CD14-positive monocyte (primary cell): ENCODE results near the gene FCHO1. TPM values are rescaled to one million over a fixed set of nuclear protein-coding genes. Genes with fewer than 3 reads are reported as not detected.
"Not testable (repeated sequence)": the region's sequence is repeated elsewhere in the genome, so short reads cannot be mapped to it uniquely, and the experiment has no call there.

Experiments used
- DNase-seq, 3 donors: peaks; one replicate each; pipeline ENCODE4 v3.0.0-alpha.2; 2011 to 2022
- H2AFZ ChIP-seq: 2 replicates; pipeline ENCODE4 v1.6.0; 2012; ENCODE audit warnings: mild to moderate bottlenecking, low read depth, low read length, inconsistent platforms; ENCODE audit not compliant: insufficient read depth, poor library complexity, severe bottlenecking
- H3K27ac ChIP-seq, 2 donors: 1 replicate in 1 of 2; 2 replicates in 1 of 2; pipeline ENCODE4 v1.5.1; 2012 to 2013; ENCODE audit warnings: low read length in 2 of 2, control low read depth in 1 of 2, inconsistent platforms in 1 of 2, low read depth in 1 of 2, mild to moderate bottlenecking in 1 of 2
- H3K27me3 ChIP-seq, 2 donors: one replicate each; pipeline versions ENCODE4 v1.6.0 to v1.6.1; 2011 to 2013; ENCODE audit warnings: low read length in 2 of 2; ENCODE audit not compliant: control insufficient read depth in 2 of 2, insufficient read depth in 2 of 2
- H3K36me3 ChIP-seq, 2 donors: replicated peaks in 1 of 2; 1 replicate in 1 of 2; 2 replicates in 1 of 2; pipeline versions ENCODE4 v1.5.1 to v1.6.1; 2012 to 2013; ENCODE audit warnings: low read length in 2 of 2, control low read depth in 1 of 2, inconsistent platforms in 1 of 2, mild to moderate bottlenecking in 1 of 2; ENCODE audit not compliant: insufficient read depth in 2 of 2, control insufficient read depth in 1 of 2
- H3K4me1 ChIP-seq, 2 donors: 1 replicate in 1 of 2; 2 replicates in 1 of 2; pipeline versions ENCODE4 v1.5.1 to v1.6.1; 2012 to 2013; ENCODE audit warnings: low read length in 2 of 2, control low read depth in 1 of 2, inconsistent platforms in 1 of 2, mild to moderate bottlenecking in 1 of 2, moderate library complexity in 1 of 2; ENCODE audit not compliant: insufficient read depth in 2 of 2, control insufficient read depth in 1 of 2
- H3K4me2 ChIP-seq: replicated peaks from 2 replicates; pipeline ENCODE3; 2012; ENCODE audit warnings: low read length, moderate library complexity, mild to moderate bottlenecking; ENCODE audit not compliant: poor library complexity, severe bottlenecking; ENCODE audit errors: extremely low read depth
- H3K4me3 ChIP-seq, 3 experiments: fragments of 200-600 bp in 1 of 3; sonication (generic) in 1 of 3; replicated peaks in 1 of 3; 1 replicate in 2 of 3; 2 replicates in 1 of 3; pipeline ENCODE4 v1.5.1; 2011 to 2013; ENCODE audit warnings: low read length in 3 of 3, mild to moderate bottlenecking in 3 of 3, control low read depth in 2 of 3, low read depth in 2 of 3, inconsistent platforms in 1 of 3, moderate library complexity in 1 of 3
- H3K79me2 ChIP-seq: 2 replicates; pipeline ENCODE4 v1.6.0; 2012; ENCODE audit warnings: mild to moderate bottlenecking, control low read depth, inconsistent platforms, low read length, moderate library complexity; ENCODE audit not compliant: insufficient read depth
- H3K9ac ChIP-seq: 2 replicates; pipeline ENCODE4 v1.6.0; 2017; ENCODE audit warnings: low read length, mild to moderate bottlenecking; ENCODE audit not compliant: insufficient read depth, poor library complexity, severe bottlenecking
- H3K9me3 ChIP-seq, 2 donors: replicated peaks in 1 of 2; 1 replicate in 1 of 2; 2 replicates in 1 of 2; pipeline versions ENCODE4 v1.5.1 to v1.6.1; 2012 to 2013; ENCODE audit warnings: low read length in 2 of 2, control low read depth in 1 of 2; ENCODE audit not compliant: control insufficient read depth in 1 of 2, insufficient read depth in 1 of 2
- H4K20me1 ChIP-seq: 2 replicates; pipeline ENCODE4 v1.6.0; 2012; ENCODE audit warnings: mild to moderate bottlenecking, low read length, control low read depth, moderate library complexity; ENCODE audit not compliant: insufficient read depth
- H3K27ac Mint-ChIP-seq, 7 donors: one replicate each; pipeline ENCODE4 v1.8.0; 2020; ENCODE audit warnings: mild to moderate bottlenecking in 7 of 7, mixed read lengths in 7 of 7, moderate library complexity in 6 of 7, inconsistent platforms in 2 of 7
- H3K27me3 Mint-ChIP-seq, 3 donors: one replicate each; pipeline ENCODE4 v1.8.0; 2021 to 2022; ENCODE audit warnings: low read depth in 3 of 3, mild to moderate bottlenecking in 3 of 3, mixed read lengths in 3 of 3, moderate library complexity in 3 of 3, inconsistent platforms in 1 of 3
- H3K36me3 Mint-ChIP-seq, 2 donors: one replicate each; pipeline ENCODE4 v1.8.0; 2020; ENCODE audit warnings: mixed read lengths in 2 of 2, inconsistent platforms in 1 of 2, mild to moderate bottlenecking in 1 of 2
- H3K4me1 Mint-ChIP-seq: one replicate; pipeline ENCODE4 v1.8.0; 2020; ENCODE audit warnings: mild to moderate bottlenecking, mixed read lengths
- H3K4me3 Mint-ChIP-seq, 2 donors: one replicate each; pipeline ENCODE4 v1.8.0; 2020; ENCODE audit warnings: mild to moderate bottlenecking in 2 of 2, mixed read lengths in 2 of 2, moderate library complexity in 1 of 2
- H3K9me3 Mint-ChIP-seq, 7 donors: one replicate each; pipeline ENCODE4 v1.8.0; 2020 to 2022; ENCODE audit warnings: mixed read lengths in 7 of 7, mild to moderate bottlenecking in 6 of 7, moderate library complexity in 6 of 7, inconsistent platforms in 2 of 7
- CTCF ChIP-seq: fragments of 200-600 bp; IDR thresholded peaks from one replicate; pipeline ENCODE4 v1.8.0; 2022; ENCODE audit warnings: antibody characterized with exemption, mild to moderate bottlenecking
- WGBS: methylation state at CpG from one replicate; pipeline ENCODE4 v1.1.5; 2013; ENCODE audit warnings: missing lambda C conversion rate; ENCODE audit not compliant: insufficient coverage; 5-methylcytosine and 5-hydroxymethylcytosine counted together
- intact Hi-C, 2 donors: fragments of 100-400 bp; cut with micrococcal nuclease; formaldehyde crosslinking; loops; one replicate each; pipeline versions ENCODE4 v1.15.0 to v1.15.1; 2023
- polyA plus RNA-seq, 3 donors: library from polyadenylated mRNA; depleted of rRNA in 1 of 3; unstranded in 2 of 3; stranded (reverse) in 1 of 3; fragments of 300-500 nt in 2 of 3; fragments of >200 nt in 1 of 3; fragmentation: Illumina TruSeq in 2 of 3; gene quantifications; 1 replicate in 2 of 3; 2 replicates in 1 of 3; pipeline ENCODE4 v1.2.3, GENCODE V29; 2012 to 2021

Gene FCHO1
- polyA plus RNA-seq, 3 donors, result 11.4 to 32.0 (median 13.4) TPM

- H3K27ac Mint-ChIP-seq, result no peak overlapping the region
- H3K79me2 ChIP-seq, result no peaks in the 10 kb centered on the region
- H3K36me3 ChIP-seq, result no peaks in the 10 kb centered on the region
- H3K9me3 Mint-ChIP-seq, result peaks cover 0 to 15% (median 0%) of the 10 kb centered on the region in 7 donors
- H3K4me2 ChIP-seq, result no peak overlapping the region
- intact Hi-C loops, result no loop called here
- peaks cover 9 to 32% of the 10 kb centered on the region in 2 donors for H3K27me3 ChIP-seq
- H3K4me3 Mint-ChIP-seq, result no peak overlapping the region
- TF ChIP-seq CTCF, result no peak
- peaks cover 17% of the 10 kb centered on the region for H3K4me1 Mint-ChIP-seq
- H2AFZ ChIP-seq, result no peak overlapping the region
- H3K9ac ChIP-seq, result no peak overlapping the region
- H3K9me3 ChIP-seq, result no peaks in the 10 kb centered on the region
- DNase-seq, result no peak
- no peaks in the 10 kb centered on the region for H4K20me1 ChIP-seq
- no peak overlapping the region for H3K4me3 ChIP-seq
- H3K27ac ChIP-seq, result no peak overlapping the region
- peaks cover 50 to 65% (median 61%) of the 10 kb centered on the region in 3 donors for H3K27me3 Mint-ChIP-seq
- 71% methylated on average over 1 of the region's 1 CpG for WGBS
- H3K4me1 ChIP-seq, result peaks cover 10 to 13% of the 10 kb centered on the region in 2 donors
- no peaks in the 10 kb centered on the region for H3K36me3 Mint-ChIP-seq
Observed at GRCh38 chr19:17796838-17797423, 45.7 kb downstream of the FCHO1 start.

GRCh38 chr19:17797424-17798201 lies 46.3 kb downstream of the FCHO1 start:
- no peak overlapping the region for H3K27ac ChIP-seq
- H3K4me1 ChIP-seq, result peaks cover 11 to 18% of the 10 kb centered on the region in 2 donors
- TF ChIP-seq CTCF, result no peak
- H3K27me3 ChIP-seq, result peaks cover 9 to 32% of the 10 kb centered on the region in 2 donors
- Mint-ChIP-seq H3K27me3 (peaks cover 51 to 62% (median 56%) of the 10 kb centered on the region in 3 donors), H3K4me1 (peaks cover 21% of the 10 kb centered on the region), H3K9me3 (peaks cover 0 to 15% (median 0%) of the 10 kb centered on the region in 7 donors), H3K36me3 (no peaks in the 10 kb centered on the region), H3K27ac (peak overlapping the region in 2 of 7 donors; percentile 52 to 84), H3K4me3 (peak overlapping the region in 1 of 2 donors; percentile 35)
- H2AFZ ChIP-seq, result no peak overlapping the region
- no peak overlapping the region for H3K9ac ChIP-seq
- peak; percentile 48 to 72 (median 50) for DNase-seq
- no peaks in the 10 kb centered on the region for H3K79me2 ChIP-seq
- H3K9me3 ChIP-seq, result no peaks in the 10 kb centered on the region
- no peak overlapping the region for H3K4me3 ChIP-seq
- no peaks in the 10 kb centered on the region for H4K20me1 ChIP-seq
- intact Hi-C loops, result no loop called here
- no peaks in the 10 kb centered on the region for H3K36me3 ChIP-seq
- H3K4me2 ChIP-seq, result no peak overlapping the region
- 91% methylated on average over 5 of the region's 11 CpGs for WGBS

- H3K36me3 ChIP-seq, H3K27ac ChIP-seq, H3K36me3 Mint-ChIP-seq, H3K9me3 ChIP-seq, H4K20me1 ChIP-seq, intact Hi-C loops, H2AFZ ChIP-seq, H3K4me3 ChIP-seq, DNase-seq, H3K27ac Mint-ChIP-seq, H3K4me2 ChIP-seq, H3K4me3 Mint-ChIP-seq, H3K79me2 ChIP-seq, H3K9ac ChIP-seq: not testable (repeated sequence)
- Mint-ChIP-seq H3K9me3 (peaks cover 0 to 17% (median 0%) of the 10 kb centered on the region in 7 donors), H3K27me3 (peaks cover 46 to 52% (median 48%) of the 10 kb centered on the region in 3 donors), H3K4me1 (peaks cover 28% of the 10 kb centered on the region)
- peaks cover 9 to 27% of the 10 kb centered on the region in 2 donors for H3K27me3 ChIP-seq
- H3K4me1 ChIP-seq, result peaks cover 21 to 28% of the 10 kb centered on the region in 2 donors
- 96% methylated on average over 3 of the region's 3 CpGs for WGBS
Observed at GRCh38 chr19:17798599-17798998, 47.3 kb downstream of the FCHO1 start.
